GM12801 (cell line): ENCODE data around the gene DIAPH2.

ENCODE experiments used
- TF ChIP-seq, protein P1 (sequence below): IDR thresholded peaks from one replicate; pipeline ENCODE4 v1.5.1; 2011; ENCODE audit warnings: control low read depth; ENCODE audit not compliant: insufficient read length; ENCODE audit errors: extremely low read depth

Gene DIAPH2

DNA sequence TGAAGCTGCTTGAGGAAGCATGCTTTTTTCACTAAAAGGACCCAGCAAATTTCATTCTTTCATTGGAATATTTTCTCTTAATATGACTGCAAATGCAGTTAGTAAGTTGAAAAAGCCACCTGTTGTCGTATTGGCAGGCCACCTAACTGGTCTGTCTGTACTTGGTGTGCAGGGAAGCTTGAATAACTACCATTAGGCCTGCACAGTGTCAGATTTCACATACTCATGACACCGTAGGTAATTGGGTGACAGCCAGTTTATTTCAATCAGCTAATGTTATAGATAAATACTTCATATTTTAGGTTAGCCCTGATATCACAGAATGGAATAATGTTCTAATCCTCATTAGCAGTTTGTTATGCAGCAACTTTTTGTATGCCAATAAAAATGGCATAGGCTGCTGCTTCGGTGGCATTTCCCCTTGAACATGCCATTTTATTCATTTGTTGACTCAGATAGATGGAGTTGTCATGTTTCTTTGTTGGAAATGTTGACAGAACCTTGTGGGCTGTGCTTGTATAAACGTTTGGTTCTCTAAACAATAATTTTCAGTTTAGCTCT, 372.8 kb downstream of the DIAPH2 start:
- TF ChIP-seq, protein P1, sequence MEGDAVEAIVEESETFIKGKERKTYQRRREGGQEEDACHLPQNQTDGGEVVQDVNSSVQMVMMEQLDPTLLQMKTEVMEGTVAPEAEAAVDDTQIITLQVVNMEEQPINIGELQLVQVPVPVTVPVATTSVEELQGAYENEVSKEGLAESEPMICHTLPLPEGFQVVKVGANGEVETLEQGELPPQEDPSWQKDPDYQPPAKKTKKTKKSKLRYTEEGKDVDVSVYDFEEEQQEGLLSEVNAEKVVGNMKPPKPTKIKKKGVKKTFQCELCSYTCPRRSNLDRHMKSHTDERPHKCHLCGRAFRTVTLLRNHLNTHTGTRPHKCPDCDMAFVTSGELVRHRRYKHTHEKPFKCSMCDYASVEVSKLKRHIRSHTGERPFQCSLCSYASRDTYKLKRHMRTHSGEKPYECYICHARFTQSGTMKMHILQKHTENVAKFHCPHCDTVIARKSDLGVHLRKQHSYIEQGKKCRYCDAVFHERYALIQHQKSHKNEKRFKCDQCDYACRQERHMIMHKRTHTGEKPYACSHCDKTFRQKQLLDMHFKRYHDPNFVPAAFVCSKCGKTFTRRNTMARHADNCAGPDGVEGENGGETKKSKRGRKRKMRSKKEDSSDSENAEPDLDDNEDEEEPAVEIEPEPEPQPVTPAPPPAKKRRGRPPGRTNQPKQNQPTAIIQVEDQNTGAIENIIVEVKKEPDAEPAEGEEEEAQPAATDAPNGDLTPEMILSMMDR: no peak

DNA sequence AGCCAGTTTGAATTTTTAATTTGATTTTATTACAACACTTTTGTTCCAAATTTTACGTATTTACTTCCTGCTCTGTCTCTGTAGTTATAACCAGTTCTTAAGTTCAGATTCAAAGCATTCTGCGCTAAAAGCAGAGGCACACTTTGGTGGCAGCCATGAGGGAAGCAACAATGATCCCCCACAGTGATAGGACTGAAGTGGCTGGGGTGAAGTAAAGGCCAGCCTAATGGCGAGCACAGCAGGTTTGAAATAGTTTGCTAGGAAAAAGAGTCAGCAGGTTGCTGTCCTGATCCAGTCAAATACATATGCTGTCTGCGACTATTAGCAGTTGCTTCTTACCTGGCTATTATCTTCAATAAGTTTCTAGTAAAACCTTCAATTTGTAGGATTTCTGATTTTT, 375.4 kb downstream of the DIAPH2 start:
- TF ChIP-seq, protein P1: no peak

GRCh38 chrX:97065066-97065465, 380.4 kb downstream of the DIAPH2 start:
- TF ChIP-seq, protein P1: no peak

- TF ChIP-seq, protein P1: no peak
These were observed 381.3 kb downstream of the DIAPH2 start for GRCh38 chrX:97065973-97066372.

DNA sequence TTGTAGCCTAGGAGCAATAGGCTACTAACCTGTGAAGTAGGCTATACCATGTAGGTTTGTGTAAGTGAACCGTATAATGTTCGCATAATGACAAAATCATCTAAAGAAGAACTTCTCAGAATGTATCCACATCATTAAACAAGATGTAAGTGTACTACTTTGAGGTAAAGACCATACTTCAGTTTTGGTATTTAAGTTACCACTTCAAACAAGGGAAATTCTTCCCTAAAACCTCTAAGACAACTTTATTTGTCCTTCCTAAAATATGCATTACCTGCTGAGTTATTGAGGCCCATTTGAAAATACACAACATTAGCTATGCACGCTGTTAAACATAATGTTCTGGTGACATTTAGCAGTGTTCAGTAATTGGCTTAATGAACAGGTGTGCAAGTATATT, 381.7 kb downstream of the DIAPH2 start:
- TF ChIP-seq, protein P1: no peak

- TF ChIP-seq, protein P1: no peak
These were observed 385.7 kb downstream of the DIAPH2 start for GRCh38 chrX:97070346-97070745.

DNA sequence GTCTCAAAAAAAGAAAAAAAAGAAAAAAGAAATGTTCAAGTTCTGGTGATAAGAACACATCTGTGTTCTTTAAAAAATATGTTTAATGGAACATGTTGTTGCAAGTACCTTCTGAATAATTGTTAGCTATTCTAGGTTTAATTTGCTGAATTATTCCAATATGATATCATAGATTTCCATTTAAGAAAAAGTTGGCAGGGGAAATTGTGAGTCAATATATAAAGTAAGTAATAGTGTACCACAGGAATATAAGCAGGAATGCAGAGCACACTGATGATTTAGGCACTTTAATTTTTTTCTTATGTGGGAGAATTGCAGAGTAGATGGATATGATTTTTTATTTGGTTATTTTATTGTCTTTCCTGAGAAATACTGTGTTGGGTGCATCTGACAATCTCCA, 389.8 kb downstream of the DIAPH2 start:
- TF ChIP-seq, protein P1: no peak

GRCh38 chrX:97089116-97089515, 404.5 kb downstream of the DIAPH2 start:
- TF ChIP-seq, protein P1: no peak
